ENCODE data around the gene ABRACL. TPM values are rescaled to one million over a fixed set of nuclear protein-coding genes. Genes with fewer than 3 reads are reported as not detected.
"Not testable (repeated sequence)": the region's sequence is repeated elsewhere in the genome, so short reads cannot be mapped to it uniquely, and the experiment has no call there.

ABRACL gene
- total RNA-seq, 1 experiment from 2014 or later: 60.0 TPM

GRCh38 chr6:139011980-139012379 is 16.6 kb upstream of the ABRACL start:
- no peak for DNase-seq (ENCODE audit: low read depth)

GRCh38 chr6:139013185-139013800 is 15.3 kb upstream of the ABRACL start:
- DNase-seq (ENCODE audit: low read depth): no peak

GRCh38 chr6:139014945-139015344 is 13.6 kb upstream of the ABRACL start:
- no peak for DNase-seq (ENCODE audit: low read depth)

DNA sequence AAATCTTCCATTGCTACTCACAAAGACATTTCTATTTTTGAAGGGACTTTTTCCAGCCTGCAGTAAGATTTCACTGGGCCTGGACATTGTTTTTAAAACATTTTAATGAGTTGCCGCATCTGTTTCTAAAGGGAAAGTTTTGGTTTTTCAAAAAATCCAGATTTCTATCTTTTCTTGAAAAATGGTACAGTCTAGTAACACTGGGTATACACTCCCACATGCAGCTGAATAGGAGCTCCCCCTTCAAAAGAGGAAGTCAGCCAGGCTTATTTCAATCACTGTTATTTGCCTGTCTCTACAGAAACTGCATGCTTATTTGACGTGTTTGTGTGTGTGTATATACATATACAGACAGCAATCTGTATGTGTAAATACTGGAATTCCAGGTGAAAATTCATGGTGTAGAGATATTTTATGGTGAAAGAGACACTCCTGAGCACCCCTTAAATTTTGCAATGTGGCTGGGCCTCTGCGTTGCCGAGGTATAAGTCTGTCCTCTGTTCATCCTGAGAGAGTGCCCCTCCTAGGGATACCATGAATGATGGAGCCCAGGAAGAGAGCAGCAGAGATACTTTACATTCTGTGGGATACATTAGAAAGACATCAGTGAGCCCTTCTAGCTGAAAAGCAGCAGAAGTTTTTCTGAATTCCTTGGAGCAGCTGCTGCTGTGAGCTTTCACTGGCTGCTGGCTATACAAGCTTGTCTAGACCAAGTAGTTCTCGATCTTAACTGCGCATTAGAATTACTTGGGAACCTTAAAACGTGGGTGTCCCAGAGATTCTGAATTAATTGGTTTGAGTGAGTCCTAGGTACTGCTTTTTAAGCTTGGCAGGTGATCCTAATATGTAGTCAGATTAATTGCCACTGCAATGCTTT is 12.0 kb upstream of the ABRACL start:
- no peak for DNase-seq (ENCODE audit: low read depth)

DNA sequence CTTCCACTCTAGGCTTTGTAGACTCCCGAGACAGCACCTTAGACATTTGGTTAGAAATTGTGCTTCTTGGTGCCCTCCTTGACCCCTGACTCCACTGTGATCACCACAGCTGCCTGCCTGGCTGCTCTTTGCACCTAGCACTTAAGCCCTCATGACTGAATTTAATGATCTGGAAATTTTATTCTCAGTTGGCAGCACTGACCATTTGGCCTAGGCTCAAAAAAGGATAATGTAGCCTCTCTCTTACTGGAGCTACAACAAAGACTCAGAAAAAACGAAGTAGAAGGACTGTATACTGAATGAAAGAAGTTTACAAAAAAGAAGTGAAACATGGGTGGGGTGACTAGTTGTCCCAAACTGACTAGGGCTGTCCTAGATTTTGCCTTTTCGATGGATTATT is 11.3 kb upstream of the ABRACL start:
- no peak for DNase-seq (ENCODE audit: low read depth)

DNA sequence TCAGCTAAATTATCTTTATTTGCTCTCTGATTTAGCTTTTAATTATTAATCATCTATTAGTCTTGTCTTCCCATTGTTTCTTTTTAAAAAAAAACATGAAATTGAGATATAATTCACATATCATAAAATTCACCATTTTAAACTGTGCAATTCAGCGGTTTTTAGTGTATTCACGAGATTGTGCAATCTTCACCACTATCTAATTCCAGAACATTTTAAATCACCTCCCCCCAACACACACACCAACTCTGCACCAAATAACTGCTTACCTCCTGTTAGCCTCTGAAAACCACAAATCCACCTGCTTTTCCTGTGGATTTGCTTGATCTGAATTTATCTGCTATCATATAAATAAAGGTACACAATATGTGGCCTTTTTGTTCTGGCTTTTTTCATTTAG is 8.8 kb upstream of the ABRACL start:
- DNase-seq (ENCODE audit: low read depth): no peak

DNA sequence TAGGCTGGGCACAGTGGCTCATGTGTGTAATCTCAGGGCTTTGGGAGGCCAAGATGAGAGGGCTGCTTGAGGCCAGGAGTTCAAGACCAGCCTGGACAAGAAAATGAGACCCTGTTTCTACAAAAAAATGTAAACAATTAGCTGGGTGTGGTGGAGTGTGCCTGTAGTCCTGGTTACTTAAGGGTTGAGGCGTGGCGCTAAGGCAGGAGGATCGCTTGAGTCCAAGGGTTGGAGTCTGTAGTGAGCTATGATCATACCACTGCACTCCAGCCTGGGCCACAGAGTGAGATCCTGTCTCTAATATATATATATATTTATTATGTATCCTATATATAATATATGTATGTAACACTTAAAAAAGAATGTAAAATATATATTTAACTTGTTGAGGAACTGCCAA is 7.9 kb upstream of the ABRACL start:
- DNase-seq (ENCODE audit: low read depth): no peak

DNA sequence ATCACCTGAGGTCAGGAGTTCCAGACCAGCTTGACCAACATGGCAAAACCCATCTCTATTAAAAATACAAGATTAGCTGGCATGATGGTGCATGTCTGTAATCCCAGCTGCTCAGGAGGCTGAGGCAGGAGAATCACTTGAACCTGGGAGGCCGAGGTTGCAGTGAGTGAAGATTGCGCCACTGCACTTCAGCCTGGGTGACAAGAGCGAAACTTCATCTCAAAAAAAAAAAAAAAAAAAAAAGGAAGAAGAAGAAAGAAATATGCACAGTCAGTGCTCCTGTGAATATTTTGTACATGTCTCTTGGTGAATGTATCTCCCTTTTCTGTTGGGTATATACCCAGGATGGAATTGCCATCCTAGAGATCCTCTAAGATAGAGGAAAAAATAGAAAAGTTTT is 3.1 kb upstream of the ABRACL start:
- not testable (repeated sequence) for DNase-seq (ENCODE audit: low read depth)

GRCh38 chr6:139027620-139028182 is 844 bp upstream of the ABRACL start:
- peak; percentile 58 for DNase-seq (ENCODE audit: low read depth)

- no peak for DNase-seq (ENCODE audit: low read depth)
Observed at GRCh38 chr6:139028215-139028657, 309 bp upstream of the ABRACL start.

- peak; percentile 58 for DNase-seq (ENCODE audit: low read depth)
Observed at GRCh38 chr6:139029470-139030227, 1.1 kb downstream of the ABRACL start.

- DNase-seq (ENCODE audit: low read depth): no peak
Observed at GRCh38 chr6:139030228-139030963, 1.9 kb downstream of the ABRACL start.

DNA sequence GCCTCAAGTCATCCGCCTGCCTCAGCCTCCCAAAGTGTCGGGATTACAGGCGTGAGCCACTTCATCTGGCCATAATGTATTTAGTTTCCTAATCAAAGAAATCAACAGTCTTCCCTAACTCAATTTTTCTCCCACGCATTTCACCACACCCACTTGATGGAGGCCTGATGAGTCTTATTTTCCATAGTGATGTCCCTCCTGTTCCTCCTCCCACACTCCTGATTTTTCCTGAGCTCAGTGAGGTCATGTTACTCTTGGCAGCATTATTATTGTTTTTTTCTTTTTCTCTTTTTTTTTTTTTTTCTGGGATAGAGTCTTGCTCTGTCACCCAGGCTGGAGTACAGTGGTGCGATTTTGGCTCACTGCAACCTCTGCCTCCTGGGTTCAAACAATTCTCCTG is 8.9 kb downstream of the ABRACL start:
- DNase-seq (ENCODE audit: low read depth): peak; percentile 35

DNA sequence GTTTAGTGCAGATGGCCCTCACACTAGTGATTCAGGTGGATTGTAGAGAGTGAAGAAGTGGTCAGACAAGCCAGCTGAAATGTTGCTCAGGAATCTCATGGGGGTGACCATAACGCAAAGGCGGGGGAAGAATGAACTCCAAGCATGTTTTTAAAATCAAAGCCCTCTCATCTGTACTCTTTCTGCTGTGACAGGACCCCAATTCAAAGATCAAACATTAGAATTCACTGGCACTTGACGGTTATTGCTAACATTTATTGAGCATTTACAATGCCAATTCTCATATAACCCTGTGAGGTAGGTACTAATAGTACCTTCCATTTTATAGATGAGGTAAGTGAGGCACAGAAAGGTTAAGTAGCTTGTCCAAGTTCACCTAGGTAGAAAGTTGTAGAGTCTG is 15.7 kb downstream of the ABRACL start:
- DNase-seq (ENCODE audit: low read depth): no peak

GRCh38 chr6:139047677-139048076 is 19.1 kb downstream of the ABRACL start:
- DNase-seq (ENCODE audit: low read depth): no peak

DNA sequence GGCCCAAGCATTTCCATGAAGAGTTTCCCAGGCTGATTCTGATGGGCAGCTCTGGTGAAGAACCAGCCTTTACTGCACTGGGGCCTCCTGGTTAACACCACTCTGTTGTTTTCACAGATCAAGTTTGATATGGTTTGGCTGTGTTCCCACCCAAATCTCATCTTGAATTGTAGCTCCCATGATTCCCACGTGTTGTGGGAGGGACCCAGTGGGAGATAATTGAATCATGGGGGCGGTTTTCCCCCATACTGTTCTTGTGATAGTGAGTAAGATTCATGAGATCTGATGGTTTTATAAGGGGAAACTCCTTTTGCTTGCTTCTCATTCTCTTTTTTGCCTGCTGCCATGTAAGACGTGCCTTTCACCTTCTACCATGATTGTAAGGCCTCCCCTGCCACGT is 20.4 kb downstream of the ABRACL start:
- DNase-seq (ENCODE audit: low read depth): not testable (repeated sequence)

DNA sequence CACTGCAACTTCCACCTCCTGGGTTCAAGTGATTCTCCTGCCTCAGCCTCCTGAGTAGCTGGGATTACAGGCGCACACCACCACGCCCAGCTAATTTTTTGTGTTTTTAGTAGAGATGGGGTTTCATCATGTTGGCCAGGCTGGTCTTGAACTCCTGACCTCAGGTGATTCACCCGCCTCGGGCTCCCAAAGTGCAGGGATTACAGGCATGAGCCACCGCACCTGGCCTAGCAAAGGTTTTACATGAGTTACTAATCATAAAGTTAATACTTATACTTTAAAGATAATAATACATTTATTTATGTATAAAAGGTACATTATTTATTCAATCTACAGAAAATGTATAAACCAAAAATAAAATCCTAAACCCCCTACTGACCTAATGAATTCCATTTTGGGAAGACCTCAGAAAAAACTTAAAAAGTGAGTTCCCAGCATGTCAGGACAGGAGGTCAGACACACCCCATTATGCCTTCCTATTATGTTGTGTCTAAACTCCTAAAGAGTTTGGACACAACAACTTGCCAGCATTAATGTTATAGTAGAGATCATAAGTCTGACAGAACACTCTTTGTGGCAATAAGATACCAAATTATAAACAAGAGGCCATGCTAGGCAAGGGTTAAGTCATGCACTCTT is 21.7 kb downstream of the ABRACL start:
- not testable (repeated sequence) for DNase-seq (ENCODE audit: low read depth)

DNA sequence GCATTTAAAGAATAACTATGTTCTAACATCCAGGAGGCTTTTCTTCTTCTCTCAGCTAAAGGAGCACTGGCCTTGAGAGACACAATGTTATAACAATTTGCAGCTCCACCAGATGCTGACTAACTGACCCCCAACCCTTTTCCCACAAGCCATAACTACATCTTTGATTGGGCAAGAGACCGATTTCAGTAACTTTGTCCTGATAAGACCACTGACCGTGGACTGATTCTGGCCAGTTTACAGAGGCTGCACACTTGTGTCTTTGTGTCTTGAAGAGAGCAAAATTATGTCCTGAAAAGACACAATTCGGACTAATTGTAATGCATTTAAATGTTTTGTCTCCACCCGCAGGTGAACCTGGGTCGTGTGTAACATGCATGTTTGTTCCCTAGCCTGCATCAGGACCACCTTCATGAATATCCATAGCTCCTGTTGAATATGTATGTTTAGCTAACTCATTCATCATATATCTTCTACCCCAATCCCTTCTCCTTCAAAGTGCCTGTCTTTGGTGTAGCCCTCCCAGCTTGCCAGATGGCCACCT is 22.3 kb downstream of the ABRACL start:
- no peak for DNase-seq (ENCODE audit: low read depth)

- DNase-seq (ENCODE audit: low read depth): no peak
Observed at GRCh38 chr6:139051396-139052060, 23.0 kb downstream of the ABRACL start.

DNA sequence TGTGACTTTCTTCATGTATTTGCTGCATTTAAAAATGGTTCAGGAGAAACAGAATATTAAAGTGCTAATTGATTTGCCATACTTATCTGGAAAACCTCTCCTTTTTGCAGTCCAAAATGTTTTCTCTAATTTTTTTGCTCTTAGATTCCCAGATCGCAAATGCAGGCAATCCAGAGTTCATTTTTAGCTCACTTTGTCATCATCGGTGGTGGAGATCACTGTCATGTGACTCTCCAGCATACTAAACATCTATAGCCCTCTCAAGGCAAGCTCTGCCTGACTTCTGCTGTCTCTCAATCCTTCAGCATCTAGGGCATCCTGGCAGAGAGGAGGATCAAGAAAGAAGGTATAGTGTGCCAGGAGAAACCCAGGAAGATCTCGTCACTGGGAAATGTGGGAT is 24.8 kb downstream of the ABRACL start:
- no peak for DNase-seq (ENCODE audit: low read depth)
